HG02588 (cell line): ENCODE measurements around the gene ST3GAL3.
A peak's percentile ranks its signal among the peaks of the same experiment; 100 is the strongest.

Experiments
- ATAC-seq: cut with Tn5 transposase; IDR thresholded peaks from one replicate; pipeline ENCODE4 v1.9.1; 2021; ENCODE audit warnings: mild to moderate bottlenecking, moderate library complexity; ENCODE audit not compliant: unreplicated experiment

ST3GAL3 gene

GRCh38 chr1:43935711-43936427 is 228.5 kb downstream of the ST3GAL3 start:
- ATAC-seq: no peak

GRCh38 chr1:43936431-43937151 is 229.3 kb downstream of the ST3GAL3 start:
- no peak for ATAC-seq

- ATAC-seq: no peak
These were observed 230.0 kb downstream of the ST3GAL3 start for GRCh38 chr1:43937179-43937865.

- ATAC-seq: no peak
These were observed 231.0 kb downstream of the ST3GAL3 start for GRCh38 chr1:43938383-43938782.

GRCh38 chr1:43938892-43939587 is 231.7 kb downstream of the ST3GAL3 start:
- ATAC-seq: no peak

GRCh38 chr1:43942411-43942810 is 235.1 kb downstream of the ST3GAL3 start:
- no peak for ATAC-seq

- no peak for ATAC-seq
These were observed 237.5 kb downstream of the ST3GAL3 start for GRCh38 chr1:43944860-43945259.

- ATAC-seq: no peak
These were observed 238.4 kb downstream of the ST3GAL3 start for GRCh38 chr1:43945674-43946235.

GRCh38 chr1:43946236-43947060 is 239.1 kb downstream of the ST3GAL3 start, which contains the start of gene IPO13:
Gene IPO13 (plus strand): TSS chr1:43946950. CDS start chr1:43947601, 651 bp downstream.
- ATAC-seq: peak; percentile 93

- peak; percentile 12 for ATAC-seq
These were observed 239.9 kb downstream of the ST3GAL3 start for GRCh38 chr1:43947061-43947873.

GRCh38 chr1:43947874-43948437 is 240.6 kb downstream of the ST3GAL3 start:
- no peak for ATAC-seq

GRCh38 chr1:43949678-43950077 is 242.3 kb downstream of the ST3GAL3 start:
- ATAC-seq: no peak

GRCh38 chr1:43951021-43951985 is 244.0 kb downstream of the ST3GAL3 start:
- no peak for ATAC-seq

GRCh38 chr1:43952731-43953346 is 245.5 kb downstream of the ST3GAL3 start:
- ATAC-seq: no peak

GRCh38 chr1:43953361-43953760 is 246.0 kb downstream of the ST3GAL3 start:
- ATAC-seq: no peak

- no peak for ATAC-seq
These were observed 246.7 kb downstream of the ST3GAL3 start for GRCh38 chr1:43954036-43954435.

GRCh38 chr1:43956234-43956633 is 248.9 kb downstream of the ST3GAL3 start:
- no peak for ATAC-seq
